IMR-90 (cell line): ENCODE results near the gene RASSF8. TPM values are rescaled to one million over a fixed set of nuclear protein-coding genes. Genes with fewer than 3 reads are reported as not detected.

Experiments used
- ATAC-seq: fragments of 200-7000 bp; cut with Tn5 transposase; 2 replicates; pipeline ENCODE4 v1.9.1; 2020; ENCODE audit warnings: low read depth, mild to moderate bottlenecking, moderate library complexity
- BruUV-seq: library from RNA; stranded (reverse); fragments of 400-500 nt; replicated peaks from 2 replicates; lab custom pipeline; 2021; lab: Mats Ljungman, UMichigan
- CTCF ChIA-PET: fragments of 300-600 bp; formaldehyde crosslinking; extraction: SDS; loops from one replicate; lab custom pipeline; 2021; ENCODE audit warnings: antibody characterized with exemption; lab: Yijun Ruan, JAX
- POLR2A ChIA-PET: fragments of 300-600 bp; sonication (Branson Sonifier 250); formaldehyde crosslinking; loops from one replicate; lab custom pipeline; 2022; ENCODE audit warnings: antibody characterized with exemption; ENCODE audit not compliant: unreplicated experiment; lab: Charles Lee
- DNase-seq: peaks from one replicate; pipeline ENCODE4 v3.0.0; 2013
- H2AFZ ChIP-seq: replicated peaks from 2 replicates; pipeline ENCODE3; 2013; ENCODE audit warnings: low read length, mild to moderate bottlenecking; ENCODE audit not compliant: poor library complexity
- H2AK5ac ChIP-seq: 2 replicates; pipeline ENCODE4 v1.6.1; 2013; ENCODE audit warnings: low read depth, low read length, inconsistent platforms
- H2AK9ac ChIP-seq: replicated peaks from 2 replicates; pipeline ENCODE3; 2013; ENCODE audit warnings: mild to moderate bottlenecking, low read depth, low read length, moderate library complexity; ENCODE audit not compliant: poor library complexity
- H2BK120ac ChIP-seq: 2 replicates; pipeline ENCODE4 v1.6.1; 2013; ENCODE audit warnings: low read depth, low read length, inconsistent platforms
- H2BK15ac ChIP-seq: 3 replicates; pipeline ENCODE4 v1.6.1; 2013; ENCODE audit warnings: low read depth, low read length, inconsistent platforms
- H2BK20ac ChIP-seq: 2 replicates; pipeline ENCODE4 v1.6.1; 2013; ENCODE audit warnings: low read depth, mild to moderate bottlenecking, inconsistent platforms, low read length, moderate library complexity
- H2BK5ac ChIP-seq: 2 replicates; pipeline ENCODE4 v1.6.1; 2013; ENCODE audit warnings: mild to moderate bottlenecking, low read depth, low read length, inconsistent platforms; ENCODE audit not compliant: poor library complexity, severe bottlenecking
- H3K14ac ChIP-seq: replicated peaks from 2 replicates; pipeline ENCODE4 v1.6.1; 2013; ENCODE audit warnings: low read depth, low read length, inconsistent platforms
- H3K18ac ChIP-seq: 2 replicates; pipeline ENCODE4 v1.6.1; 2013; ENCODE audit warnings: low read depth, low read length, control low read depth
- H3K23ac ChIP-seq: 2 replicates; pipeline ENCODE4 v1.6.1; 2013; ENCODE audit warnings: low read depth, low read length, inconsistent platforms
- H3K27ac ChIP-seq: 2 replicates; pipeline ENCODE4 v1.5.1; 2013; ENCODE audit warnings: mild to moderate bottlenecking, control low read depth, low read length; ENCODE audit not compliant: insufficient read depth
- H3K27me3 ChIP-seq: 2 replicates; pipeline ENCODE4 v1.6.1; 2013; ENCODE audit warnings: low read length; ENCODE audit not compliant: control insufficient read depth, insufficient read depth
- H3K36me3 ChIP-seq: 2 replicates; pipeline ENCODE4 v1.6.1; 2013; ENCODE audit warnings: low read length, mixed read lengths; ENCODE audit not compliant: control insufficient read depth, insufficient read depth
- H3K4ac ChIP-seq: 2 replicates; pipeline ENCODE4 v1.6.1; 2013; ENCODE audit warnings: low read depth, low read length, inconsistent platforms
- H3K4me1 ChIP-seq: 2 replicates; pipeline ENCODE4 v1.6.1; 2013; ENCODE audit warnings: low read length, mixed read lengths; ENCODE audit not compliant: control insufficient read depth, insufficient read depth
- H3K4me2 ChIP-seq: 2 replicates; pipeline ENCODE4 v1.6.1; 2013; ENCODE audit warnings: low read depth, mild to moderate bottlenecking, control low read depth, low read length, moderate library complexity
- H3K4me3 ChIP-seq: 2 replicates; pipeline ENCODE4 v1.5.1; 2013; ENCODE audit warnings: low read depth, mild to moderate bottlenecking, control low read depth, low read length, moderate library complexity; ENCODE audit not compliant: insufficient read depth
- H3K56ac ChIP-seq: 2 replicates; pipeline ENCODE4 v1.6.1; 2013; ENCODE audit warnings: low read length, inconsistent platforms; ENCODE audit not compliant: insufficient read depth; ENCODE audit errors: extremely low read depth
- H3K79me1 ChIP-seq, 2 experiments: 2 replicates each; pipeline ENCODE4 v1.6.1; 2013; ENCODE audit warnings: low read length in 2 of 2, inconsistent platforms in 1 of 2, low read depth in 1 of 2
- H3K9ac ChIP-seq: 2 replicates; pipeline ENCODE4 v1.6.1; 2013; ENCODE audit warnings: low read depth, low read length, control low read depth
- H3K9me1 ChIP-seq: 2 replicates; pipeline ENCODE4 v1.6.1; 2013; ENCODE audit warnings: low read length, inconsistent platforms; ENCODE audit not compliant: insufficient read depth
- H3K9me3 ChIP-seq: 2 replicates; pipeline ENCODE4 v1.6.1; 2013; ENCODE audit warnings: low read length; ENCODE audit not compliant: control insufficient read depth, insufficient read depth
- H4K20me1 ChIP-seq: 2 replicates; pipeline ENCODE4 v1.6.1; 2013; ENCODE audit warnings: low read length, inconsistent platforms; ENCODE audit not compliant: insufficient read depth
- H4K5ac ChIP-seq: 2 replicates; pipeline ENCODE4 v1.6.1; 2013; ENCODE audit warnings: mild to moderate bottlenecking, low read depth, low read length, control low read depth
- H4K8ac ChIP-seq, 2 experiments: 2 replicates each; pipeline ENCODE4 v1.6.1; 2013; ENCODE audit warnings: low read depth in 2 of 2, low read length in 2 of 2, control low read depth in 1 of 2, inconsistent platforms in 1 of 2
- H4K91ac ChIP-seq: 2 replicates; pipeline ENCODE4 v1.6.1; 2013; ENCODE audit warnings: low read depth, low read length, inconsistent platforms; ENCODE audit not compliant: insufficient read depth
- BHLHE40 ChIP-seq: fragments of 150-350 bp; IDR thresholded peaks from 2 replicates; pipeline ENCODE4 v1.6.1; 2016; ENCODE audit warnings: mild to moderate bottlenecking, low read depth, low read length
- CHD1 ChIP-seq: IDR thresholded peaks from 2 replicates; pipeline ENCODE4 v1.6.1; 2012; ENCODE audit warnings: low read depth, low read length, improper control_type of control experiment
- MAFK ChIP-seq: IDR thresholded peaks from 2 replicates; pipeline ENCODE4 v1.6.1; 2012; ENCODE audit warnings: low read depth, low read length, improper control_type of control experiment
- NFE2L2 ChIP-seq: fragments of 150-350 bp; IDR thresholded peaks from 2 replicates; pipeline ENCODE4 v1.6.1; 2016; ENCODE audit warnings: low read depth, mild to moderate bottlenecking, low read length
- RAD21 ChIP-seq: IDR thresholded peaks from 2 replicates; pipeline ENCODE4 v1.6.1; 2012; ENCODE audit warnings: low read length, improper control_type of control experiment
- WGBS, 2 experiments: methylation state at CpG; one replicate each; pipeline versions ENCODE4 v1.1.5 to v1.1.7; 2013; ENCODE audit warnings: missing lambda C conversion rate in 2 of 2; ENCODE audit not compliant: insufficient read length in 1 of 2; ENCODE audit errors: extremely low coverage in 2 of 2; 5-methylcytosine and 5-hydroxymethylcytosine counted together
- dilution Hi-C: fragments of 300-500 bp; cut with HindIII; formaldehyde crosslinking; loops from one replicate; pipeline ENCODE4 v1.14.3; 2018; ENCODE audit warnings: low sequenced_read_pairs; ENCODE audit not compliant: unreplicated experiment
- in situ Hi-C: fragments of 300-500 bp; cut with MboI; formaldehyde crosslinking; loops from 3 replicates; pipeline ENCODE4 v1.14.3; 2019; ENCODE audit warnings: low sequenced_read_pairs, inconsistent platforms, mixed read lengths
- intact Hi-C: fragments of 100-400 bp; cut with micrococcal nuclease; formaldehyde crosslinking; loops from 2 replicates; pipeline ENCODE4 v1.10.0; 2022
- polyA plus RNA-seq, 3 experiments: library from polyadenylated mRNA; depleted of rRNA; stranded (reverse); fragments of >200 nt; gene quantifications; 2 replicates each; pipeline ENCODE4 v1.2.3, GENCODE V29; 2012; ENCODE audit warnings: low replicate concordance in 1 of 3
- total RNA-seq: library from RNA; depleted of rRNA; stranded (reverse); fragments of >200 nt; gene quantifications from 2 replicates; pipeline ENCODE4 v1.2.3, GENCODE V29; 2012
- TF ChIP-seq, protein P1 (sequence below): conservative IDR thresholded peaks from 2 replicates; pipeline ENCODE4 v1.5.1; 2012; ENCODE audit warnings: mild to moderate bottlenecking, low read depth, low read length, improper control_type of control experiment

RASSF8 gene
- total and polyA plus RNA-seq, 2 of the 4 experiments (the other 2 are of a cell fraction) = 10.8 to 50.5 TPM

DNA sequence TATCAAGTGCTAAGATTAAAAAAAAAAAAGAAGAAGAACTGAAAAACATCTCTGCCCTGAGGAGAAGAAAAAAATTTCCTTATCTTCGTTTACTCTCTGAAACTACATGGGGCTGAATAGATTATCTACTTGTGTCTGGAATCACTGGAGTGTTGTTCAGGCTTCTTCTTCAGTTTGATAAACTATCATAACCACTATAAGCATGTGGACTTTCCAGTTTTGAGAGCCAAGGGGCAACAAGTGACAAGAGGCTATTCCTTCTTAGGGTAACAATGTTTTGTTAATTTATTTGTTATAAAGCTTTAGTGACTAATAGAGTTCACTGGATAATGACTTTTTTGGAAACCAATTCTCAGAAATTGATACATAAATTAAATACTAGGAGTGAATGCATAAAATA lies 19.9 kb upstream of the RASSF8 start:
- Histone ChIP-seq H2AK5ac (no peak overlapping the region), H4K8ac (no peak overlapping the region), H3K79me1 (no peaks in the 10 kb centered on the region), H4K91ac (no peak overlapping the region), H2BK20ac (no peak overlapping the region), H3K27me3 (no peaks in the 10 kb centered on the region), H3K4me2 (no peak overlapping the region), H4K20me1 (no peaks in the 10 kb centered on the region), H2AFZ (no peak overlapping the region), H4K5ac (no peak overlapping the region), H3K4me1 (peaks cover 6% of the 10 kb centered on the region), H2BK120ac (no peak overlapping the region), H3K9ac (no peak overlapping the region), H3K9me3 (peaks cover 8% of the 10 kb centered on the region), H3K18ac (no peak overlapping the region), H3K23ac (no peak overlapping the region; the same call in 1 of the 2 replicates), H3K14ac (no peak overlapping the region), H2AK9ac (no peak overlapping the region), H2BK5ac (no peak overlapping the region), H3K36me3 (no peaks in the 10 kb centered on the region), H3K9me1 (no peaks in the 10 kb centered on the region), H3K4ac (no peak overlapping the region), H3K4me3 (no peak overlapping the region), H2BK15ac (no peak overlapping the region), H3K56ac (no peak overlapping the region), H3K27ac (no peak overlapping the region)
- TF ChIP-seq BHLHE40 = no peak
- no peak for TF ChIP-seq NFE2L2
- TF ChIP-seq, protein P1, sequence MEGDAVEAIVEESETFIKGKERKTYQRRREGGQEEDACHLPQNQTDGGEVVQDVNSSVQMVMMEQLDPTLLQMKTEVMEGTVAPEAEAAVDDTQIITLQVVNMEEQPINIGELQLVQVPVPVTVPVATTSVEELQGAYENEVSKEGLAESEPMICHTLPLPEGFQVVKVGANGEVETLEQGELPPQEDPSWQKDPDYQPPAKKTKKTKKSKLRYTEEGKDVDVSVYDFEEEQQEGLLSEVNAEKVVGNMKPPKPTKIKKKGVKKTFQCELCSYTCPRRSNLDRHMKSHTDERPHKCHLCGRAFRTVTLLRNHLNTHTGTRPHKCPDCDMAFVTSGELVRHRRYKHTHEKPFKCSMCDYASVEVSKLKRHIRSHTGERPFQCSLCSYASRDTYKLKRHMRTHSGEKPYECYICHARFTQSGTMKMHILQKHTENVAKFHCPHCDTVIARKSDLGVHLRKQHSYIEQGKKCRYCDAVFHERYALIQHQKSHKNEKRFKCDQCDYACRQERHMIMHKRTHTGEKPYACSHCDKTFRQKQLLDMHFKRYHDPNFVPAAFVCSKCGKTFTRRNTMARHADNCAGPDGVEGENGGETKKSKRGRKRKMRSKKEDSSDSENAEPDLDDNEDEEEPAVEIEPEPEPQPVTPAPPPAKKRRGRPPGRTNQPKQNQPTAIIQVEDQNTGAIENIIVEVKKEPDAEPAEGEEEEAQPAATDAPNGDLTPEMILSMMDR = no peak
- TF ChIP-seq RAD21 = no peak
- no peak for TF ChIP-seq MAFK
- TF ChIP-seq CHD1 = no peak
- no TSS peak for BruUV-seq
- intact Hi-C loops (loop anchor here (10.0 kb wide), 1 partner anchor 74 kb away; no protein-coding TSS in a partner anchor), in situ Hi-C loops (no loop called here), dilution Hi-C loops (no loop called here)
- DNase-seq (no peak), ATAC-seq (no peak)
- ChIA-PET POLR2A (no interaction called here), CTCF (interaction anchor here (0.6 kb wide), 1 partner anchor 675 kb away, joined by 3 read pairs; no protein-coding TSS in a partner anchor)
- WGBS, 2 experiments = no CpG with 5 or more reads among the region's 1 CpG
